ENCODE measurements around the gene GRID1.

The GRID1 gene

DNA sequence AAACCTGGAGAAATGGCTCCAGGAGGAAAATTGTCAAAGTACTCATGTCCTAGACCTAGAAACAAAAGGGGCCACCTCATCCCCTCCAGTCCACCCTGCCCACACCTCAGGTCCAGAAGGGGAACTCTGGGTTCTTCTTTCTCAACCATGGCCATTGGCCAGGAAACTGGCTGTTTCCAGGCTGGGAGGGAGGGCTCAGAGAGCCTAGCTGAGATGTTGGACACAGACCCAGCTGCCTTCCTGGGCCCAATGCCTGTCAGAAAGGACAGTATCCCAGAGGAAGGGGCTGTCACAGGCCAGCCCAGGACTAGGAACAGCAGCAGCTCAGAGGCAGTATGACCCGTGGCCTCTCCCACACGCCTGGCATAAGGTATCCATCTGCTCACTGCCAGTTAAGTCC lies 9.6 kb downstream of the GRID1 start:
- no peak for TF ChIP-seq ZFX (IDR thresholded peaks at IDR 0.05; ENCODE audit: borderline replicate concordance)
- H3K27ac ChIP-seq: no peak overlapping the region

DNA sequence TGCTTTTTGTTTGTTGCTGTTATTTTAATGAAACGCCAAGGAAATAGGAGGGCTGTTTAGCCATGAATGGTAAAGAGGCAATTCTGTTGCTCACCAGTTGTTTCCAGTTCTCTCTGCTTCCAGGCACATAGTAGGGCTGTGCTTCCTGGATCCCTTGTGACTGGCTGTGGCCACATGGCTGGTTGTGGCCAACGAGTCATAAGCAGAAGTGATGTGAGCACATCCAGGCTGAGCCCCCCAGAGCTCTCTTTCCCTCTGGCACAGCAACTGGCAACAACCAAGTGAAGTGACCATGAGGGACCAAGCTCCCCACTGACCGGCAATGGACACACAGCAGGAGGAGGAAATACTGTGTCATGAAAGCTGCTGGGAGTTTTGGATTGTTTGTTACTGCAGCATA lies 10.3 kb downstream of the GRID1 start:
- TF ChIP-seq, protein P1, sequence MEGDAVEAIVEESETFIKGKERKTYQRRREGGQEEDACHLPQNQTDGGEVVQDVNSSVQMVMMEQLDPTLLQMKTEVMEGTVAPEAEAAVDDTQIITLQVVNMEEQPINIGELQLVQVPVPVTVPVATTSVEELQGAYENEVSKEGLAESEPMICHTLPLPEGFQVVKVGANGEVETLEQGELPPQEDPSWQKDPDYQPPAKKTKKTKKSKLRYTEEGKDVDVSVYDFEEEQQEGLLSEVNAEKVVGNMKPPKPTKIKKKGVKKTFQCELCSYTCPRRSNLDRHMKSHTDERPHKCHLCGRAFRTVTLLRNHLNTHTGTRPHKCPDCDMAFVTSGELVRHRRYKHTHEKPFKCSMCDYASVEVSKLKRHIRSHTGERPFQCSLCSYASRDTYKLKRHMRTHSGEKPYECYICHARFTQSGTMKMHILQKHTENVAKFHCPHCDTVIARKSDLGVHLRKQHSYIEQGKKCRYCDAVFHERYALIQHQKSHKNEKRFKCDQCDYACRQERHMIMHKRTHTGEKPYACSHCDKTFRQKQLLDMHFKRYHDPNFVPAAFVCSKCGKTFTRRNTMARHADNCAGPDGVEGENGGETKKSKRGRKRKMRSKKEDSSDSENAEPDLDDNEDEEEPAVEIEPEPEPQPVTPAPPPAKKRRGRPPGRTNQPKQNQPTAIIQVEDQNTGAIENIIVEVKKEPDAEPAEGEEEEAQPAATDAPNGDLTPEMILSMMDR (IDR thresholded peaks at IDR 0.05): no peak
- TF ChIP-seq ZFX (IDR thresholded peaks at IDR 0.05; ENCODE audit: borderline replicate concordance): no peak
- no peak overlapping the region for H3K27ac ChIP-seq

DNA sequence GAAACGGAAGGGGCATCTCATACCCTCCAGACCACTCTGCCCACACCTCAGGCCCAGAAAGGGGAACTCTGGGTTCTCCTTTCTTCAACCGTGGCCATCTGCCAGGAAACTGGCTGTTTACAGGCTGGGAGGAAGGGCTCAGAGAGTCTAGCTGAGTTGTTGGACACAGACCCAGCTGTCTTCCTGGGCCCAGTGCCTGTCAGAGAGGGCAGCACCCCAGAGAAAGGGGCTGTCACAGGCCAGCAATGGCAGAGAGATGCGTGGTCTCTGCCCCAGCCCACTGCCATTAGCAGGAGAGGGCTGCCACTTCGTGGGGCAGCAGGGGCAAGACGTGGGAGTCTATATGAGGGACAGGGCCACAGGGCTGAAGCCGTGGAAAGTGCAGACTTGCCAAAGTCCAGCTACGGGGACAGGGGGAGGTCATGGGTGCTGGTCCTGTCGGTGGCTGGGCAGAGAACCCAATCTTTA lies 11.0 kb downstream of the GRID1 start:
- H3K27ac ChIP-seq: no peak overlapping the region
- TF ChIP-seq, protein P1 (IDR thresholded peaks at IDR 0.05): no peak
- TF ChIP-seq ZFX (IDR thresholded peaks at IDR 0.05; ENCODE audit: borderline replicate concordance): no peak

DNA sequence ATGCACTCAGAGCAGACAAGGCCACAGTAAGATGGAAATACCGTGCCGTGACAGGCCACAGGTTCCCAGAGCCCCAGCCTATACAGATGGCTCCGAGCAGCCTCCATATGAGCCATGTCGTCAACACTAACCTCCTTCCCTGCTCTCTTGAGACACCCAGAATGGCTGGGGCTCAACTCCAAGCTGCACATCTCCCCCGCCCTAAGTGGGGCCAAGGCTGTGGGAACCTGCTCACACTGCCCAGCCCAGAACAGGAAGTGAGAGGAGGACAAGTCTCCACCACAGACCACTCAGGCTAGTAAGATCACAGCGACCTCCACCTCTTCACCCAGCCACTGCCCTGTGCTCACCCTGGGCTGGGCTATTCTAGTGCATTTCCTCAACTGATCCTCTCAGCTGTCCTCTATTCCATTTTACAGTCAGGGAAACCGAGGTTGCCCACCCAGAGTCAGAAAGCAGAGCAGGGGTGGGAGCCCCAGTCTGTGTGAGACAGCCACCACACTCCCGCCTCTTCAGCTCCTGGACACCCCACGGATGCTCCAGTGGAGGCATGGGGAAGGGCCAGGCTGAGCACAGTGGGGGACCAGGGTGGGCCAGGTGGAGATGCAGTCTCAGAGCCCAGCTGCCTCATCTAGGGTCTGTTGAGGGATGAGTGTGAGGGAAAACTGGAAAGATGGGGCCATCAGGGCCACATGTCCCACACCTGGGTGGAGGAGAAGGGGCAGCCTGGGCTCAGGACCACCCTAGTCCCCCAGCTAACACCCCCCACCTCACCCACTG lies 11.6 kb downstream of the GRID1 start:
- H3K27ac ChIP-seq: no peak overlapping the region
- TF ChIP-seq, protein P1 (IDR thresholded peaks at IDR 0.05): no peak
- TF ChIP-seq ZFX (IDR thresholded peaks at IDR 0.05; ENCODE audit: borderline replicate concordance): no peak

DNA sequence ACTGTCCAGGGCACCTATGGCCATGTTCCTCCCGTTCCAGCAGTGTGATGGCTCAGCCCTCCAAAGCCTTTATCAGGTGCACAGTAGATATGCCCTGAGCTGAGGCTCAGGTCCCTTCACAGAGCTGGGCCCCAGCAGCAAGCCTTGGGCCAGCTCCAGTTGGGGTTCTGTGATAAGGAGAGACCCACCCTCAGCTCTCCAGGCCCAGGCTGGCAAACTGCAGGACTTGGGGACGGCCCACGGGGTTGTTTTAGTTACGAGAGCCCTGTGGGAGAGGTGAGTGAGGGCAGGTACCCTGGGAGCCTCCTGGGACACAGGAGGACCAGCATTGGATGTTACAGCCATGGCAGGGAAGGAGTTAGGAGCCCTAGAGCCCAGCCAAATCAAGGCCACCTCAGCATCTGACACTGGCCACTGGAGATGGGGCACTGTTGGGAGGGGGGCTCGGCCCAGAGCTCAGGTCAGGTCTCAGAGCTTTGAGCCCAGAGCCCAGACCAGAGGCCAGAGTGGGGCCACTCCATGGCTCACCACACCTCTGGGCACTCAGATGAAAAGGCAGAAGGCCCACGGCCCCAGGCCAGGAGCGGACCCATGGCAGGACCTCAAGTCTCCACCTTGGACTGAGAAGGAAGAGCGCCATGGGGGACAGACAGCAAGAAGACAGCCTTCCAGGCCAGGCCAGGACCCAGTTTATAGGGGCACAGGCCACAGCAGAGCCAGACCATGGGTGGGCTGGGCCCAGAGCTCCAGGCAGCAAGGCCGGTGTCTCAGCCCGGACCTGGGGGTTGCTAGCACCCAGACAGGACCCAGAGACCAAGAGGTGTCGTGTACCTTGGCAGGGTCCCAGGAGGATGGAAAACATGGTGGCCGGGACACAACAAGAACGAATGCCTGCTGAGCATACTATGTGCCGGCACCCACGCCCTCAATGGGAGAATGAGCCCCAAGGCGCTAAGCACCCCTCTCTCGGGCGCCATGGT lies 12.8 kb downstream of the GRID1 start:
- TF ChIP-seq ZFX (IDR thresholded peaks at IDR 0.05; ENCODE audit: borderline replicate concordance): no peak
- TF ChIP-seq, protein P1 (IDR thresholded peaks at IDR 0.05): no peak
- H3K27ac ChIP-seq: no peak overlapping the region

DNA sequence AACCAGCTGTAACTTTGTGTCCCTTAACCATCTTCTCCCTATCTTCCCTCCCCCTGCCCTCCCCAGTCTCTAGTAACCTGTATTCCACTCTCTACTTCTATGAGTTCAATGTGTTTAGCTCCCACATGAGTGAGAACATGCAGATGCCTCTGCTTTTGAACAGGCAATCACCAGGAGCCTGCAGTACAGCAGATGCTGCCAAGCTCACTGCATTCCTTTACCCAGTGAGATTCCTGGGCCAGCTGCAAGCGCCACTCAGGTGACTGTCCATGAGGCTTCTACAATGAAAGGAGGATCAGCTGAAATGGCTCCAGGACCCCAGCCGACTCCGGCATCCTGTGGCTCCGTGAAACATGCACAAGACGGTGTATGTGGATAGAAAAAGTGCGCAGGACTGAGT lies 15.7 kb downstream of the GRID1 start:
- TF ChIP-seq ZFX (IDR thresholded peaks at IDR 0.05; ENCODE audit: borderline replicate concordance): no peak
- TF ChIP-seq, protein P1 (IDR thresholded peaks at IDR 0.05): no peak
- no peak overlapping the region for H3K27ac ChIP-seq

DNA sequence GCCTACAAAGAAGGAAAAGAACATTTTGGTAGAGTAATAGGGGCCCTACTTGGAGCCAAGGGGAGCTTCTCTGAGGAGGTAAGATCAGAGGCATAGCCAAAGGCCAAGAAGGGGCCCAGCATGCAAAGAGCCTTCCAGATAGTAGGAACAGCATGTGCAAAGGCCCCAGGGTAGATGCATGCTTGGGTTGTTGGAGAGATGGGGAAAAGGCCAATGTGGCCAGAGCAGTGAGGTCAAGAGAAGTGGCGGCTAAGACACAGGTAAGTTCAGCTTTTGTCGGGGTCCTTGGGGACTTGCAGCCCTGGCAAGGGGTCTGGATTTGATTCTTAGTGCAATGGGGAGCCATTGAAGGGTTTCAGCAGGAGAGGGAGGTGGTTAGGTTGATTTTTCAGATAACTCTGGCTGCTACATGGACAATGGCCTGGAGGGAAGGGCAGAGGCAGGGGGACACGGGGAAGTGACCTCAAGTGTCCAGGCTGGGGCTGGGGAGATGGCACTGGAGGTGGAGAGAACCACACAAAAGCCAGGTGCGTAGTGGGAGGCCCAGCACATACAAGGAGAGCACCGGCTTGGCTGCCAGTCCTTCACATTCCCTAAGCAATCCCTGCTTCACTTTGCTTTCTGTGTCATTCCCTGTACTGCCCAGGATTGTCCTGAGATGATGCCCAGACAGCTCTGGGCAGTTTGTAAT lies 16.5 kb downstream of the GRID1 start:
- no peak for TF ChIP-seq ZFX (IDR thresholded peaks at IDR 0.05; ENCODE audit: borderline replicate concordance)
- H3K27ac ChIP-seq: no peak overlapping the region

Measured in 22Rv1 (cell line).